MM.1S (cell line): ENCODE data around the gene MAD1L1.
"Not testable (repeated sequence)": the region's sequence is repeated elsewhere in the genome, so short reads cannot be mapped to it uniquely, and the experiment has no call there.

Experiments
- DNase-seq: peaks from one replicate; pipeline ENCODE4 v3.0.0-alpha.2; 2015
- H2AFZ ChIP-seq: fragments of 300-600 bp; sonication (generic); 2 replicates; pipeline ENCODE4 v1.6.0; 2016; ENCODE audit warnings: antibody characterized with exemption, low read length
- H3F3A ChIP-seq: fragments of 300-600 bp; sonication (generic); 2 replicates; pipeline ENCODE4 v1.6.1; 2016; ENCODE audit warnings: mild to moderate bottlenecking, antibody characterized with exemption, low read length, moderate library complexity, mixed read lengths; ENCODE audit not compliant: insufficient read depth
- H3K27ac ChIP-seq: fragments of 300-600 bp; sonication (generic); 2 replicates; pipeline ENCODE4 v1.5.1; 2016; ENCODE audit warnings: mild to moderate bottlenecking, low read length
- H3K27me3 ChIP-seq: fragments of 300-600 bp; sonication (generic); replicated peaks from 2 replicates; pipeline ENCODE4 v1.6.0; 2016; ENCODE audit warnings: low read length; ENCODE audit not compliant: insufficient read depth
- H3K36me3 ChIP-seq: fragments of 300-600 bp; sonication (generic); replicated peaks from 2 replicates; pipeline ENCODE4 v1.6.1; 2016; ENCODE audit warnings: mild to moderate bottlenecking, low read length, mixed read lengths; ENCODE audit not compliant: insufficient read depth
- H3K4me1 ChIP-seq: fragments of 300-600 bp; sonication (generic); 2 replicates; pipeline ENCODE4 v1.6.1; 2016; ENCODE audit warnings: low read length, mixed read lengths
- H3K4me2 ChIP-seq: fragments of 300-600 bp; sonication (generic); 2 replicates; pipeline ENCODE4 v1.6.0; 2016; ENCODE audit warnings: low read depth, low read length
- H3K4me3 ChIP-seq: fragments of 300-600 bp; sonication (generic); 2 replicates; pipeline ENCODE4 v1.5.1; 2016; ENCODE audit warnings: low read length, mixed read lengths
- H3K79me2 ChIP-seq: fragments of 300-600 bp; sonication (generic); 2 replicates; pipeline ENCODE4 v1.6.1; 2016; ENCODE audit warnings: mixed run types, low read length, mixed read lengths
- H3K9ac ChIP-seq: fragments of 300-600 bp; sonication (generic); 2 replicates; pipeline ENCODE4 v1.6.1; 2016; ENCODE audit warnings: low read length, mixed read lengths
- H3K9me2 ChIP-seq: fragments of 300-600 bp; sonication (generic); replicated peaks from 2 replicates; pipeline ENCODE4 v1.6.1; 2016; ENCODE audit warnings: mild to moderate bottlenecking, low read length, mixed read lengths; ENCODE audit not compliant: insufficient read depth
- H3K9me3 ChIP-seq: fragments of 300-600 bp; sonication (generic); replicated peaks from 2 replicates; pipeline ENCODE4 v1.6.1; 2016; ENCODE audit warnings: mild to moderate bottlenecking, low read length, mixed read lengths; ENCODE audit not compliant: insufficient read depth
- H4K20me1 ChIP-seq: fragments of 300-600 bp; sonication (generic); 2 replicates; pipeline ENCODE4 v1.6.1; 2016; ENCODE audit warnings: mild to moderate bottlenecking, low read length, moderate library complexity, mixed read lengths; ENCODE audit not compliant: insufficient read depth
- CTCF ChIP-seq: fragments of 300-600 bp; sonication (generic); IDR thresholded peaks from 2 replicates; pipeline ENCODE4 v1.5.1; 2016; ENCODE audit warnings: antibody characterized with exemption, low read length, mixed read lengths
- EZH2 ChIP-seq: fragments of 300-600 bp; sonication (generic); optimal IDR thresholded peaks from 2 replicates; pipeline ENCODE3; 2017; ENCODE audit warnings: low read depth, mild to moderate bottlenecking, antibody characterized with exemption, low read length, mixed read lengths
- EZH2phosphoT487 ChIP-seq: fragments of 300-600 bp; sonication (generic); IDR thresholded peaks from 2 replicates; pipeline ENCODE4 v1.6.1; 2018; ENCODE audit warnings: antibody characterized with exemption, low read length

Gene MAD1L1

GRCh38 chr7:1843921-1844335, 388.8 kb downstream of the MAD1L1 start:
- Histone ChIP-seq H3F3A (no peaks in the 10 kb centered on the region), H3K27me3 (no peaks in the 10 kb centered on the region), H3K4me1 (no peaks in the 10 kb centered on the region), H3K9me2 (no peaks in the 10 kb centered on the region), H3K9ac (no peak overlapping the region), H3K9me3 (no peaks in the 10 kb centered on the region), H4K20me1 (no peaks in the 10 kb centered on the region), H2AFZ (no peak overlapping the region), H3K27ac (no peak overlapping the region), H3K4me2 (no peak overlapping the region), H3K79me2 (no peaks in the 10 kb centered on the region), H3K4me3 (no peak overlapping the region), H3K36me3 (no peaks in the 10 kb centered on the region)
- DNase-seq: no peak
- no peak for TF ChIP-seq CTCF
- no peak for TF ChIP-seq EZH2
- no peak for TF ChIP-seq EZH2phosphoT487

GRCh38 chr7:1843271-1843861, 389.4 kb downstream of the MAD1L1 start:
- H3K4me1 ChIP-seq: no peaks in the 10 kb centered on the region
- H3K4me3 ChIP-seq: no peak overlapping the region
- H3F3A ChIP-seq: no peaks in the 10 kb centered on the region
- H3K79me2 ChIP-seq: no peaks in the 10 kb centered on the region
- TF ChIP-seq EZH2phosphoT487: no peak
- TF ChIP-seq CTCF: no peak
- TF ChIP-seq EZH2: no peak
- H2AFZ ChIP-seq: no peak overlapping the region
- no peak overlapping the region for H3K9ac ChIP-seq
- no peaks in the 10 kb centered on the region for H3K9me2 ChIP-seq
- H4K20me1 ChIP-seq: no peaks in the 10 kb centered on the region
- H3K27me3 ChIP-seq: no peaks in the 10 kb centered on the region
- H3K36me3 ChIP-seq: no peaks in the 10 kb centered on the region
- DNase-seq: no peak
- H3K27ac ChIP-seq: no peak overlapping the region
- H3K4me2 ChIP-seq: no peak overlapping the region
- H3K9me3 ChIP-seq: no peaks in the 10 kb centered on the region

- TF ChIP-seq EZH2phosphoT487 (no peak), CTCF (no peak), EZH2 (no peak)
- no peak overlapping the region for H3K27ac ChIP-seq
These were observed 390.2 kb downstream of the MAD1L1 start for GRCh38 chr7:1842321-1843221.

DNA sequence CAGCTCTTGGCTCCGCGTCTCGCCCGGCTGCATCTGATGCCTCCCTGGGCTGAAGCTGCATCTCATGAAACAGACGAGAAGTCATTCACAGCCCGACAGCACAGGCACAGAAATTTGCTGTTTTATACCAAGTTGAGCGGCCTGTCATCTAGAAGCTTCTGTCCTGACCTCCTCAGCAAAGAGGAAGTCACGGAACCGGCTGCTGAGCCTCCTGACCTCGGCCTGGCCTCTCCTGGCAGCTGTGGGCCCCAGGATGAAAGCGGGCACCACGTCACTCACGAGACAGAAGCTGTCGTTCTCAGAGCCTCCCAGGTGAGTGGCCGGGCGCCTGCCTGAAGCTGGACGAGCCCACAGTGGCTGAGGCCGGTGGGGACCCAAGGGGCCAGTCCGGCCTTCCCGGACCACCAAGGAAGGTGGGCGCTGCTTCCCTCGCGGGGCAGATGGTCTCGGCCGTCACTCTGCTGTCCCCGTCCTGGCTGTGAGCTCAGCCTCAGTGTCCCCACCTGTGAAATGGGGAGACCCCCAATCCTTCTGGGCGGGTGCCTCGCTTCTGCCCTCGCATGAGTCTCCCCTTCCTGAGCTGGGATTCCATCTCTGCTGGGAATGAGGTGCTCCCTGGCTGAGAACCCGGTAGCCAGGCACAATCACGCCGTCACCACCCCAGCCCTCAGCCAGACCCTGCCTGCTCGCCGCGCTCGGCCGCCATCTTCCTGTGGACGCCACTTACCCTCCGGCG, 391.3 kb downstream of the MAD1L1 start:
- H4K20me1 ChIP-seq, H3K36me3 ChIP-seq, H3K27ac ChIP-seq, H3K9me2 ChIP-seq, H3F3A ChIP-seq, H3K9me3 ChIP-seq, H3K27me3 ChIP-seq, H3K79me2 ChIP-seq, H2AFZ ChIP-seq, H3K4me2 ChIP-seq, H3K9ac ChIP-seq, H3K4me1 ChIP-seq, H3K4me3 ChIP-seq, DNase-seq: not testable (repeated sequence)

More at GRCh38 chr7:1842321-1843221, 390.2 kb downstream of the MAD1L1 start:
- Histone ChIP-seq H3K4me1 (no peaks in the 10 kb centered on the region), H3K36me3 (no peaks in the 10 kb centered on the region), H3K9me2 (no peaks in the 10 kb centered on the region), H3K9me3 (no peaks in the 10 kb centered on the region), H3K4me2 (no peak overlapping the region), H2AFZ (no peak overlapping the region), H3K4me3 (no peak overlapping the region), H3K9ac (no peak overlapping the region), H3K27me3 (no peaks in the 10 kb centered on the region), H3F3A (no peaks in the 10 kb centered on the region), H4K20me1 (no peaks in the 10 kb centered on the region), H3K79me2 (no peaks in the 10 kb centered on the region)
- no peak for DNase-seq

- H3K27me3 ChIP-seq, H3K4me1 ChIP-seq, H3K9me2 ChIP-seq, H3K27ac ChIP-seq, H3K9me3 ChIP-seq, H3K9ac ChIP-seq, H4K20me1 ChIP-seq, H3K4me2 ChIP-seq, H3K4me3 ChIP-seq, H2AFZ ChIP-seq, H3F3A ChIP-seq, H3K79me2 ChIP-seq, H3K36me3 ChIP-seq, DNase-seq: not testable (repeated sequence)
These were observed 392.0 kb downstream of the MAD1L1 start for GRCh38 chr7:1840744-1841143.
